Body of pancreas (tissue), 4 donors: Measurements from ENCODE around the gene BMP8B.

ENCODE experiments used
- POLR2A ChIP-seq, 3 donors: fragments of 450-650 bp; IDR thresholded peaks; one replicate each; pipeline ENCODE4 v1.6.1; 2016; ENCODE audit warnings: antibody characterized with exemption in 3 of 3, mild to moderate bottlenecking in 2 of 3
- TF ChIP-seq, protein P1 (sequence below), 7 experiments: fragments of 450-650 bp in 4 of 7; fragments of 200-600 bp in 3 of 7; sonication (generic) in 3 of 7; IDR thresholded peaks; one replicate each; pipeline ENCODE4 v1.5.1; 2016 to 2019; ENCODE audit warnings: antibody characterized with exemption in 7 of 7

- no peak for TF ChIP-seq POLR2A (IDR thresholded peaks at IDR 0.05)
- TF ChIP-seq, protein P1, sequence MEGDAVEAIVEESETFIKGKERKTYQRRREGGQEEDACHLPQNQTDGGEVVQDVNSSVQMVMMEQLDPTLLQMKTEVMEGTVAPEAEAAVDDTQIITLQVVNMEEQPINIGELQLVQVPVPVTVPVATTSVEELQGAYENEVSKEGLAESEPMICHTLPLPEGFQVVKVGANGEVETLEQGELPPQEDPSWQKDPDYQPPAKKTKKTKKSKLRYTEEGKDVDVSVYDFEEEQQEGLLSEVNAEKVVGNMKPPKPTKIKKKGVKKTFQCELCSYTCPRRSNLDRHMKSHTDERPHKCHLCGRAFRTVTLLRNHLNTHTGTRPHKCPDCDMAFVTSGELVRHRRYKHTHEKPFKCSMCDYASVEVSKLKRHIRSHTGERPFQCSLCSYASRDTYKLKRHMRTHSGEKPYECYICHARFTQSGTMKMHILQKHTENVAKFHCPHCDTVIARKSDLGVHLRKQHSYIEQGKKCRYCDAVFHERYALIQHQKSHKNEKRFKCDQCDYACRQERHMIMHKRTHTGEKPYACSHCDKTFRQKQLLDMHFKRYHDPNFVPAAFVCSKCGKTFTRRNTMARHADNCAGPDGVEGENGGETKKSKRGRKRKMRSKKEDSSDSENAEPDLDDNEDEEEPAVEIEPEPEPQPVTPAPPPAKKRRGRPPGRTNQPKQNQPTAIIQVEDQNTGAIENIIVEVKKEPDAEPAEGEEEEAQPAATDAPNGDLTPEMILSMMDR (IDR thresholded peaks at IDR 0.05) = no peak
These were observed 9.5 kb downstream of the BMP8B start for GRCh38 chr1:39779137-39779536.
